H9 (cell line): Measurements from ENCODE around the gene FBLN2. TPM values are rescaled to one million over a fixed set of nuclear protein-coding genes. Genes with fewer than 3 reads are reported as not detected.

Source experiments
- DNase-seq: peaks from one replicate; pipeline ENCODE4 v3.0.0-alpha.2; 2017
- H2AFZ ChIP-seq: one replicate; pipeline ENCODE4 v1.6.1; 2013; ENCODE audit warnings: mild to moderate bottlenecking, low read length, control low read depth, moderate library complexity
- H2AK5ac ChIP-seq: 2 replicates; pipeline ENCODE4 v1.6.1; 2013; ENCODE audit warnings: low read length, control low read depth, mixed read lengths; ENCODE audit not compliant: insufficient read length
- H2BK120ac ChIP-seq: one replicate; pipeline ENCODE4 v1.6.1; 2013; ENCODE audit warnings: low read depth, mild to moderate bottlenecking, low read length, control low read depth, inconsistent platforms; ENCODE audit not compliant: poor library complexity, severe bottlenecking
- H2BK12ac ChIP-seq: 2 replicates; pipeline ENCODE4 v1.6.1; 2013; ENCODE audit warnings: low read length, control low read depth, mixed read lengths, low read depth; ENCODE audit not compliant: insufficient read length
- H2BK15ac ChIP-seq: 2 replicates; pipeline ENCODE4 v1.6.1; 2013; ENCODE audit warnings: low read depth, low read length, control low read depth
- H2BK20ac ChIP-seq: one replicate; pipeline ENCODE4 v1.6.1; 2013; ENCODE audit warnings: low read depth, mild to moderate bottlenecking, low read length, control low read depth, inconsistent platforms; ENCODE audit not compliant: poor library complexity, severe bottlenecking
- H2BK5ac ChIP-seq: 2 replicates; pipeline ENCODE4 v1.6.1; 2013; ENCODE audit warnings: low read length, control low read depth, mixed read lengths; ENCODE audit not compliant: insufficient read length
- H3K14ac ChIP-seq: 2 replicates; pipeline ENCODE4 v1.6.1; 2013; ENCODE audit warnings: low read length, control low read depth; ENCODE audit not compliant: insufficient read depth
- H3K18ac ChIP-seq: 2 replicates; pipeline ENCODE4 v1.6.1; 2013; ENCODE audit warnings: low read depth, mild to moderate bottlenecking, mixed read lengths, low read length, control low read depth; ENCODE audit not compliant: insufficient read length
- H3K23ac ChIP-seq: 2 replicates; pipeline ENCODE4 v1.6.1; 2013; ENCODE audit warnings: low read length, control low read depth, mixed read lengths, low read depth; ENCODE audit not compliant: insufficient read length
- H3K23me2 ChIP-seq: 2 replicates; pipeline ENCODE4 v1.6.1; 2013; ENCODE audit warnings: low read depth, mild to moderate bottlenecking, mixed read lengths, low read length, control low read depth; ENCODE audit not compliant: insufficient read length, poor library complexity, severe bottlenecking
- H3K27ac ChIP-seq: 2 replicates; pipeline ENCODE4 v1.5.1; 2013; ENCODE audit warnings: low read length, control low read depth, mixed read lengths, low read depth; ENCODE audit not compliant: insufficient read length
- H3K27me3 ChIP-seq: 2 replicates; pipeline ENCODE4 v1.6.1; 2013; ENCODE audit warnings: low read length, control low read depth, inconsistent platforms; ENCODE audit not compliant: insufficient read depth
- H3K4ac ChIP-seq: 2 replicates; pipeline ENCODE4 v1.6.1; 2013; ENCODE audit warnings: low read depth, mild to moderate bottlenecking, control low read depth, inconsistent platforms, low read length, moderate library complexity
- H3K4me1 ChIP-seq: 2 replicates; pipeline ENCODE4 v1.6.1; 2013; ENCODE audit warnings: low read length, control low read depth, inconsistent platforms; ENCODE audit not compliant: insufficient read depth
- H3K4me2 ChIP-seq: 2 replicates; pipeline ENCODE4 v1.6.1; 2013; ENCODE audit warnings: low read length, control low read depth, mixed read lengths; ENCODE audit not compliant: insufficient read length, insufficient read depth
- H3K56ac ChIP-seq: 2 replicates; pipeline ENCODE4 v1.6.1; 2013; ENCODE audit warnings: low read depth, mild to moderate bottlenecking, mixed read lengths, low read length, control low read depth; ENCODE audit not compliant: insufficient read length
- H3K79me1 ChIP-seq: 2 replicates; pipeline ENCODE4 v1.6.1; 2013; ENCODE audit warnings: low read depth, mild to moderate bottlenecking, moderate library complexity, low read length, control low read depth, inconsistent platforms; ENCODE audit not compliant: insufficient read depth, poor library complexity, severe bottlenecking
- H3K79me2 ChIP-seq: 2 replicates; pipeline ENCODE4 v1.6.1; 2013; ENCODE audit warnings: low read length, control low read depth, inconsistent platforms; ENCODE audit not compliant: insufficient read depth
- H3K9ac ChIP-seq: 2 replicates; pipeline ENCODE4 v1.6.1; 2013; ENCODE audit warnings: low read length, control low read depth, mixed read lengths; ENCODE audit not compliant: insufficient read length; ENCODE audit errors: extremely low read depth
- H3K9me3 ChIP-seq: one replicate; pipeline ENCODE4 v1.6.1; 2013; ENCODE audit warnings: low read depth, low read length, inconsistent platforms; ENCODE audit not compliant: control insufficient read depth
- H3T11ph ChIP-seq: one replicate; pipeline ENCODE4 v1.6.1; 2013; ENCODE audit warnings: mild to moderate bottlenecking, low read length, control low read depth, inconsistent platforms
- H4K20me1 ChIP-seq: one replicate; pipeline ENCODE4 v1.6.1; 2013; ENCODE audit not compliant: control insufficient read depth, insufficient read length, insufficient read depth
- H4K5ac ChIP-seq: 2 replicates; pipeline ENCODE4 v1.6.1; 2013; ENCODE audit warnings: low read depth, mild to moderate bottlenecking, mixed read lengths, low read length, control low read depth; ENCODE audit not compliant: insufficient read length
- H4K8ac ChIP-seq: replicated peaks from 2 replicates; pipeline ENCODE4 v1.6.1; 2013; ENCODE audit warnings: low read length, control low read depth, mixed read lengths, low read depth; ENCODE audit not compliant: insufficient read length
- H4K91ac ChIP-seq: 2 replicates; pipeline ENCODE4 v1.6.1; 2013; ENCODE audit warnings: low read depth, mild to moderate bottlenecking, moderate library complexity, mixed read lengths, low read length, control low read depth; ENCODE audit not compliant: insufficient read length
- H3K27ac Mint-ChIP-seq, 3 experiments: 2 replicates in 2 of 3; 3 replicates in 1 of 3; pipeline ENCODE4 v1.8.0; 2020 to 2021; ENCODE audit warnings: mixed read lengths in 3 of 3, mild to moderate bottlenecking in 1 of 3, moderate library complexity in 1 of 3
- H3K27me3 Mint-ChIP-seq: 2 replicates; pipeline ENCODE4 v1.8.0; 2021; ENCODE audit warnings: low read depth, mild to moderate bottlenecking, moderate library complexity, mixed read lengths
- H3K36me3 Mint-ChIP-seq, 3 experiments: 2 replicates in 2 of 3; 3 replicates in 1 of 3; pipeline ENCODE4 v1.8.0; 2020 to 2021; ENCODE audit warnings: low read depth in 3 of 3, mixed read lengths in 3 of 3; ENCODE audit not compliant: insufficient read depth in 1 of 3
- H3K4me1 Mint-ChIP-seq, 2 experiments: 2 replicates each; pipeline ENCODE4 v1.8.0; 2020; ENCODE audit warnings: mixed read lengths in 2 of 2
- H3K4me3 Mint-ChIP-seq, 2 experiments: 2 replicates in 1 of 2; 3 replicates in 1 of 2; pipeline ENCODE4 v1.8.0; 2020 to 2021; ENCODE audit warnings: mild to moderate bottlenecking in 2 of 2, mixed read lengths in 2 of 2, moderate library complexity in 1 of 2
- H3K9me3 Mint-ChIP-seq, 2 experiments: 2 replicates in 1 of 2; 3 replicates in 1 of 2; pipeline ENCODE4 v1.8.0; 2020; ENCODE audit warnings: mild to moderate bottlenecking in 2 of 2, mixed read lengths in 2 of 2, moderate library complexity in 1 of 2
- CTCF ChIP-seq: fragments of 200-600 bp; sonication (generic); conservative IDR thresholded peaks from 3 replicates; pipeline ENCODE4 v1.8.0; 2021; ENCODE audit warnings: antibody characterized with exemption, mild to moderate bottlenecking
- WGBS: extraction: QIAGEN DNeasy Blood & Tissue Kit; methylation state at CpG from one replicate; pipeline ENCODE4 v1.1.7; 2013; ENCODE audit warnings: missing lambda C conversion rate, low lambda C conversion rate, mixed read lengths; ENCODE audit not compliant: insufficient read length; ENCODE audit errors: extremely low coverage; 5-methylcytosine and 5-hydroxymethylcytosine counted together
- total RNA-seq: library from RNA; stranded (reverse); gene quantifications from 2 replicates; pipeline ENCODE4 v1.2.1, GENCODE V29; 2021

Gene FBLN2
- total RNA-seq, 1 experiment from 2014 or later, result 11.8 TPM

GRCh38 chr3:13631256-13631655 is 82.3 kb downstream of the FBLN2 start:
- Mint-ChIP-seq H3K27me3 (no peaks in the 10 kb centered on the region), H3K9me3 (no peaks in the 10 kb centered on the region), H3K27ac (peak overlapping the region in 1 of 3 experiments; percentile 74; a peak in 1 of 7 replicates), H3K36me3 (peaks cover 0 to 2% (median 0%) of the 10 kb centered on the region in 3 experiments; a peak in 2 of 7 replicates), H3K4me3 (no peak overlapping the region), H3K4me1 (no peaks in the 10 kb centered on the region)
- Histone ChIP-seq H4K5ac (no peak overlapping the region), H4K91ac (no peak overlapping the region), H2BK15ac (no peak overlapping the region), H3K4me2 (no peak overlapping the region), H3K9me3 (no peaks in the 10 kb centered on the region), H3K27me3 (no peaks in the 10 kb centered on the region), H3K23ac (no peak overlapping the region), H3K14ac (no peak overlapping the region), H4K8ac (no peak overlapping the region), H3K4me1 (no peaks in the 10 kb centered on the region), H3T11ph (no peak overlapping the region), H2BK20ac (no peak overlapping the region), H2BK12ac (no peak overlapping the region), H4K20me1 (no peaks in the 10 kb centered on the region), H3K27ac (no peak overlapping the region), H3K56ac (no peak overlapping the region), H2AFZ (no peak overlapping the region), H3K79me1 (no peaks in the 10 kb centered on the region), H3K23me2 (no peaks in the 10 kb centered on the region), H2AK5ac (no peak overlapping the region), H2BK5ac (no peak overlapping the region), H3K4ac (no peak overlapping the region), H2BK120ac (no peak overlapping the region), H3K9ac (no peak overlapping the region), H3K79me2 (no peaks in the 10 kb centered on the region), H3K18ac (no peak overlapping the region)
- no peak for DNase-seq
- no CpG with 5 or more reads among the region's 13 CpGs for WGBS
- no peak for TF ChIP-seq CTCF
